Central memory CD8-positive, alpha-beta T cell (primary cell): ENCODE measurements around the gene VPS18.

ENCODE experiments used
- ATAC-seq: fragments of 150-1000 bp; cut with Tn5 transposase; replicated peaks from 2 replicates; pipeline ENCODE4 v1.10.0; 2022; ENCODE audit warnings: mild to moderate bottlenecking, moderate FRiP score, moderate number of reproducible peaks; ENCODE audit not compliant: poor library complexity, severe bottlenecking; ENCODE audit errors: extremely low read depth
- DNase-seq, 2 donors: peaks; one replicate each; pipeline ENCODE4 v3.0.0; 2021; ENCODE audit warnings: low spot score in 2 of 2
- H3K27ac Mint-ChIP-seq: one replicate; pipeline ENCODE4 v1.8.0; 2022; ENCODE audit warnings: low read depth, mild to moderate bottlenecking, moderate library complexity, mixed read lengths
- H3K27me3 Mint-ChIP-seq: one replicate; pipeline ENCODE4 v1.8.0; 2022; ENCODE audit warnings: mixed read lengths
- H3K36me3 Mint-ChIP-seq: one replicate; pipeline ENCODE4 v1.8.0; 2022; ENCODE audit warnings: mild to moderate bottlenecking, moderate library complexity, mixed read lengths; ENCODE audit not compliant: insufficient read depth
- H3K4me1 Mint-ChIP-seq: one replicate; pipeline ENCODE4 v1.8.0; 2022; ENCODE audit warnings: mixed read lengths
- H3K4me3 Mint-ChIP-seq: one replicate; pipeline ENCODE4 v1.8.0; 2022; ENCODE audit warnings: mild to moderate bottlenecking, moderate library complexity, mixed read lengths
- H3K9me3 Mint-ChIP-seq: one replicate; pipeline ENCODE4 v1.8.0; 2022; ENCODE audit warnings: mixed read lengths

VPS18 gene

GRCh38 chr15:40930430-40931299 is 36.4 kb downstream of the VPS18 start:
- Mint-ChIP-seq H3K4me1 (peaks cover 50% of the 10 kb centered on the region), H3K9me3 (no peaks in the 10 kb centered on the region), H3K4me3 (peak overlapping the region; percentile 76), H3K36me3 (peaks cover 3% of the 10 kb centered on the region), H3K27me3 (peaks cover 59% of the 10 kb centered on the region), H3K27ac (no peak overlapping the region)
- ATAC-seq (no peak), DNase-seq (no peak)

GRCh38 chr15:40931300-40932142 is 37.3 kb downstream of the VPS18 start:
- Mint-ChIP-seq H3K27ac (no peak overlapping the region), H3K27me3 (peaks cover 55% of the 10 kb centered on the region), H3K9me3 (no peaks in the 10 kb centered on the region), H3K4me3 (peak overlapping the region; percentile 76), H3K36me3 (peaks cover 4% of the 10 kb centered on the region), H3K4me1 (peaks cover 45% of the 10 kb centered on the region)
- ATAC-seq (no peak), DNase-seq (no peak)

- Mint-ChIP-seq H3K27me3 (peaks cover 49% of the 10 kb centered on the region), H3K9me3 (no peaks in the 10 kb centered on the region), H3K36me3 (peaks cover 3% of the 10 kb centered on the region), H3K4me1 (peaks cover 39% of the 10 kb centered on the region), H3K27ac (no peak overlapping the region), H3K4me3 (no peak overlapping the region)
- ATAC-seq, result no peak
- no peak for DNase-seq
Measured at GRCh38 chr15:40932156-40932555, 37.9 kb downstream of the VPS18 start.

GRCh38 chr15:40932649-40933516 is 38.6 kb downstream of the VPS18 start:
- peaks cover 35% of the 10 kb centered on the region for H3K4me1 Mint-ChIP-seq
- ATAC-seq, result no peak
- H3K4me3 Mint-ChIP-seq, result no peak overlapping the region
- no peak for DNase-seq
- peaks cover 44% of the 10 kb centered on the region for H3K27me3 Mint-ChIP-seq
- no peaks in the 10 kb centered on the region for H3K9me3 Mint-ChIP-seq
- H3K27ac Mint-ChIP-seq, result no peak overlapping the region
- peaks cover 1% of the 10 kb centered on the region for H3K36me3 Mint-ChIP-seq

- ATAC-seq, result no peak
- no peak overlapping the region for H3K27ac Mint-ChIP-seq
- H3K4me1 Mint-ChIP-seq, result peaks cover 34% of the 10 kb centered on the region
- no peaks in the 10 kb centered on the region for H3K9me3 Mint-ChIP-seq
- H3K36me3 Mint-ChIP-seq, result peaks cover 3% of the 10 kb centered on the region
- DNase-seq, result no peak
- H3K4me3 Mint-ChIP-seq, result no peak overlapping the region
- peaks cover 40% of the 10 kb centered on the region for H3K27me3 Mint-ChIP-seq
Measured at GRCh38 chr15:40933517-40933902, 39.3 kb downstream of the VPS18 start.

GRCh38 chr15:40934457-40934856 is 40.2 kb downstream of the VPS18 start:
- Mint-ChIP-seq H3K27ac (no peak overlapping the region), H3K27me3 (peaks cover 31% of the 10 kb centered on the region), H3K4me3 (no peak overlapping the region), H3K9me3 (no peaks in the 10 kb centered on the region), H3K4me1 (peaks cover 24% of the 10 kb centered on the region), H3K36me3 (peaks cover 3% of the 10 kb centered on the region)
- ATAC-seq (no peak), DNase-seq (no peak)

GRCh38 chr15:40936234-40936708 is 42.0 kb downstream of the VPS18 start:
- Mint-ChIP-seq H3K36me3 (peaks cover 3% of the 10 kb centered on the region), H3K4me1 (peaks cover 8% of the 10 kb centered on the region), H3K27me3 (peaks cover 12% of the 10 kb centered on the region), H3K4me3 (no peak overlapping the region), H3K27ac (no peak overlapping the region), H3K9me3 (no peaks in the 10 kb centered on the region)
- no peak for DNase-seq
- ATAC-seq, result no peak

- no peak overlapping the region for H3K4me3 Mint-ChIP-seq
- ATAC-seq, result no peak
- DNase-seq, result no peak
- peaks cover 5% of the 10 kb centered on the region for H3K27me3 Mint-ChIP-seq
- no peaks in the 10 kb centered on the region for H3K9me3 Mint-ChIP-seq
- peaks cover 3% of the 10 kb centered on the region for H3K36me3 Mint-ChIP-seq
- H3K4me1 Mint-ChIP-seq, result peaks cover 6% of the 10 kb centered on the region
- H3K27ac Mint-ChIP-seq, result no peak overlapping the region
Measured at GRCh38 chr15:40936709-40937666, 42.7 kb downstream of the VPS18 start.

- no peaks in the 10 kb centered on the region for H3K9me3 Mint-ChIP-seq
Measured at GRCh38 chr15:40937762-40938535, 43.7 kb downstream of the VPS18 start.

GRCh38 chr15:40938536-40938870 is 44.3 kb downstream of the VPS18 start:
- Mint-ChIP-seq H3K4me1 (peaks cover 11% of the 10 kb centered on the region), H3K4me3 (no peak overlapping the region), H3K27me3 (no peaks in the 10 kb centered on the region), H3K9me3 (no peaks in the 10 kb centered on the region), H3K27ac (no peak overlapping the region), H3K36me3 (peaks cover 3% of the 10 kb centered on the region)
- ATAC-seq (no peak), DNase-seq (no peak)

More at GRCh38 chr15:40937762-40938535, 43.7 kb downstream of the VPS18 start:
- ATAC-seq, result no peak
- H3K27me3 Mint-ChIP-seq, result no peaks in the 10 kb centered on the region
- H3K36me3 Mint-ChIP-seq, result peaks cover 3% of the 10 kb centered on the region
- no peak for DNase-seq
- H3K27ac Mint-ChIP-seq, result no peak overlapping the region
- peaks cover 9% of the 10 kb centered on the region for H3K4me1 Mint-ChIP-seq
- no peak overlapping the region for H3K4me3 Mint-ChIP-seq

GRCh38 chr15:40940296-40940801 is 46.1 kb downstream of the VPS18 start:
- ATAC-seq, result no peak

More at GRCh38 chr15:40940296-40940801, 46.1 kb downstream of the VPS18 start:
- Mint-ChIP-seq H3K36me3 (peaks cover 3% of the 10 kb centered on the region), H3K27ac (no peak overlapping the region), H3K4me1 (peaks cover 11% of the 10 kb centered on the region), H3K27me3 (no peaks in the 10 kb centered on the region), H3K9me3 (no peaks in the 10 kb centered on the region), H3K4me3 (peak overlapping the region; percentile 46)
- DNase-seq, result no peak
